Colon (tissue), 2 donors: ENCODE measurements around the gene ATP5F1D.

Experiments used
- FAIRE-seq: peaks from 2 replicates; lab custom pipeline; 2012; peaks lifted over from hg19 to GRCh38; lab: Jason Lieb, UNC
- donor health status: control.
- donor health status: control.

The ATP5F1D gene

GRCh38 chr19:1220976-1221903, 20.3 kb upstream of the ATP5F1D start:
- FAIRE-seq, result no peak

GRCh38 chr19:1221904-1222255, 19.7 kb upstream of the ATP5F1D start:
- no peak for FAIRE-seq

GRCh38 chr19:1222394-1222793, 19.2 kb upstream of the ATP5F1D start:
- no peak for FAIRE-seq

- FAIRE-seq, result no peak
These were observed 18.3 kb upstream of the ATP5F1D start for GRCh38 chr19:1223018-1223855.

GRCh38 chr19:1224047-1224825, 17.3 kb upstream of the ATP5F1D start:
- no peak for FAIRE-seq

GRCh38 chr19:1224847-1225246, 16.7 kb upstream of the ATP5F1D start:
- FAIRE-seq, result no peak

GRCh38 chr19:1225440-1226226, 15.9 kb upstream of the ATP5F1D start:
- FAIRE-seq, result no peak

GRCh38 chr19:1226227-1226518, 15.4 kb upstream of the ATP5F1D start:
- no peak for FAIRE-seq

GRCh38 chr19:1226522-1227303, 14.8 kb upstream of the ATP5F1D start:
- FAIRE-seq, result no peak

GRCh38 chr19:1227304-1228054, 14.1 kb upstream of the ATP5F1D start:
- FAIRE-seq, result no peak

- FAIRE-seq, result no peak
These were observed 13.2 kb upstream of the ATP5F1D start for GRCh38 chr19:1228161-1228957.

- FAIRE-seq, result no peak
These were observed 12.3 kb upstream of the ATP5F1D start for GRCh38 chr19:1229056-1229923.

- no peak for FAIRE-seq
These were observed 11.4 kb upstream of the ATP5F1D start for GRCh38 chr19:1229924-1230782.

- no peak for FAIRE-seq
These were observed 10.6 kb upstream of the ATP5F1D start for GRCh38 chr19:1230783-1231489.

GRCh38 chr19:1231729-1232637, 9.6 kb upstream of the ATP5F1D start:
- no peak for FAIRE-seq

- FAIRE-seq, result no peak
These were observed 8.9 kb upstream of the ATP5F1D start for GRCh38 chr19:1232652-1233072.
